ENCODE data around the gene SEC14L6.

DNA sequence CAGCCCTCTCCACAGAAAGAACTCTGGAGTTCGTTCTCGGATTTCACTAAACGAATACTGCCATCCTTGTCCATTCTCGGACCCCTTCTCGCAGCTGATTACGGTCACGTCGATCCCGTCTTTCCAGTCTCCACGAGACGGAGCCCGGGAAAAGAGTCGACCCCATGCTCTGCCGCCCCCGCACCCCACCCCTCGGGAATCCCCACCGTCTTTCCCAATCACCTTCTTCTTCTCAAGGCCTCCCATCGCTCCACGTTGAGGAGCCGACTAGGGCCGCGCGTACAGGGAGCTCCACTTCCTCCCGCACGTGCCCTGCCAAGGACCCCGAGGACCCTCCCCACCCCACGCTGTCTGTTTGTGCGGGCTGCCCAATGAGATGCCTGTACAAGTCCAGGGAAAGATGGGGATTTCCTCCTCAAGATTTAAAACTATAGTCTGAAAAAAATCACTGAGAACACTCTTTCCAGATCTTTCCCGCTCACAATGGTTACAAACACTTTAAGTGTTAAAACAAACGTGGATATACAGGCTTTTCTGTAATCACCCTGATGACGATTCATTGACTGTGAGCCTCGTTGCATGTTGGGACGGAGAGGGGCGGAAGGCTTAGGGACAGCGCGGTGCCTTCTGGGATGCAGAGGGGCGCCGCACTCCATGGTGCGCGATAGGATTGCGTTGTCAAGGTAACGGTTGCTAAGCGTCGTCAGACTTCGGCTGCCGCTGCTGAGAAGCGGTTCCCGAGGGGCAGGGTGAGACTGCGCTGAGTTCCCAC, 45.2 kb upstream of the SEC14L6 start, which contains the start of gene PES1:
- TF ChIP-seq POLR2AphosphoS5 (IDR thresholded peaks at IDR 0.05) (peak; percentile 76 to 95), POLR2A (IDR thresholded peaks at IDR 0.05; ENCODE audit: low read depth) (peak; percentile 25), EP300 (IDR thresholded peaks at IDR 0.05) (no peak)
- TF ChIP-seq, protein P1, sequence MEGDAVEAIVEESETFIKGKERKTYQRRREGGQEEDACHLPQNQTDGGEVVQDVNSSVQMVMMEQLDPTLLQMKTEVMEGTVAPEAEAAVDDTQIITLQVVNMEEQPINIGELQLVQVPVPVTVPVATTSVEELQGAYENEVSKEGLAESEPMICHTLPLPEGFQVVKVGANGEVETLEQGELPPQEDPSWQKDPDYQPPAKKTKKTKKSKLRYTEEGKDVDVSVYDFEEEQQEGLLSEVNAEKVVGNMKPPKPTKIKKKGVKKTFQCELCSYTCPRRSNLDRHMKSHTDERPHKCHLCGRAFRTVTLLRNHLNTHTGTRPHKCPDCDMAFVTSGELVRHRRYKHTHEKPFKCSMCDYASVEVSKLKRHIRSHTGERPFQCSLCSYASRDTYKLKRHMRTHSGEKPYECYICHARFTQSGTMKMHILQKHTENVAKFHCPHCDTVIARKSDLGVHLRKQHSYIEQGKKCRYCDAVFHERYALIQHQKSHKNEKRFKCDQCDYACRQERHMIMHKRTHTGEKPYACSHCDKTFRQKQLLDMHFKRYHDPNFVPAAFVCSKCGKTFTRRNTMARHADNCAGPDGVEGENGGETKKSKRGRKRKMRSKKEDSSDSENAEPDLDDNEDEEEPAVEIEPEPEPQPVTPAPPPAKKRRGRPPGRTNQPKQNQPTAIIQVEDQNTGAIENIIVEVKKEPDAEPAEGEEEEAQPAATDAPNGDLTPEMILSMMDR (IDR thresholded peaks at IDR 0.05): no peak

Data from esophagus muscularis mucosa (tissue), 4 donors.